HL-60 (cell line): ENCODE data around the gene USP5.

ENCODE experiments used
- CTCF ChIP-seq: IDR thresholded peaks from one replicate; pipeline ENCODE4 v1.5.1; 2011; ENCODE audit warnings: low read length, control low read depth, inconsistent platforms; ENCODE audit not compliant: insufficient read depth
- GABPA ChIP-seq: IDR thresholded peaks from 2 replicates; pipeline ENCODE4 v1.6.1; 2012; ENCODE audit warnings: low read depth
- POLR2AphosphoS5 ChIP-seq: IDR thresholded peaks from 2 replicates; pipeline ENCODE4 v1.6.1; 2012; ENCODE audit warnings: low read depth
- REST ChIP-seq: IDR thresholded peaks from 2 replicates; pipeline ENCODE4 v1.6.1; 2012; ENCODE audit warnings: low read depth; ENCODE audit not compliant: insufficient replicate concordance
- SPI1 ChIP-seq: IDR thresholded peaks from 2 replicates; pipeline ENCODE4 v1.6.1; 2012; ENCODE audit warnings: low read depth, mild to moderate bottlenecking, borderline replicate concordance

DNA sequence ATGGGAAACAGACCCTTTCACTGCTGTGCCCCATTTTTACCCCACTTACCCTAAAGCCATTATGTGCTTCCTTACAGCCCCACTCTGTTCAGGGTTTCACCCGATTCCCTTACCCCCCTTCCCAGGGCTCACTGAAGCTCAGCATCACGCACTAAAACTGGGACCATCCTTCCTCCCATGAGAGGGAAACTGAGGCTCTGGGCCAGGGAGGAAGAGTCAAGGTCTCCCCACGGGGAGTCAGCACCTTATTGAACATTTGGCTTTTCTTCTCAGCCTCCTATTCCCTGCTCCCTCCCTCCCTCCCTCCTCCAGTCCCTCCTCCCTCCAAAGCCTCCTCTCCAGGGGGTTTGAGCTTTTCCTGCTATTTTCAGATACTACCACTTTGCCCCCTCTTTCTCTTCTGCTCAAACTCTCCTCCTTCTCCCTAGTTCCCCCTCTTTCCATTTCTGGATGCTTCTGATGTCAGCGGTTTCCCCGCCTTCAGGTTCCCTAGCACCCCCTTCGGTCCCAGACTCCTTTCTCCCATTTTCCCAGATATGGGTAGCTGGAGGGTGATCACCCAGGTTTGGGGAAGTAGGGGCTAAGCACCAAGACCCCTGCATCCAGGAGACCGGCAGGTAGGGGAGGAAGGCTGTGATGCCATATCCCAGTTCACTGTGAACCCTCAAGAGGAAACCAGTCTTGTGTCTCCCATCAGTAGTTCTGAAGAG, 29.4 kb upstream of the USP5 start:
- TF ChIP-seq CTCF (no peak), POLR2AphosphoS5 (no peak), REST (no peak), GABPA (no peak), SPI1 (no peak)
